ENCODE results near the gene NEUROD6. TPM values are rescaled to one million over a fixed set of nuclear protein-coding genes. Genes with fewer than 3 reads are reported as not detected.

The NEUROD6 gene
- total RNA-seq: not detected

DNA sequence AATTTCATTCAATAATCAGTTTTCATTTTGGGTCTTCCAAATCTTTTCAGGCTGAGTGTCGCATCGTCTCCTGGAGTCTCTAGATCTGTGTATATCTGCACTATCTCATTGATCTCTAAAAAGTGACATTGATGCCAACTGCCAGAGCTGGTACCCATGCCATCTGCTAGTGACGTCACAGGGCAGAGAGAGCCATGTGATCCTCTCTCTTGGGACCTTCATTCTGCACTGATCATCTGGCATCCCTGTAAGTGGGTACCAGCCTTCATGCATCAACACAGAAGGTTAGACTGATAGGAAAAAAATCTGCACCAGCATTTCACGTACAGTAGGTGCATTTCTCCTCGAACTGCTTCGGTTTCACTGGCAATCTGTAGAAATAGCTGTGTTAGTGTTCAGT lies at the start of gene NEUROD6:
TSS of gene NEUROD6 (minus strand) at position 124 of the 400 bp plus-strand sequence. CDS start 1,458 bp downstream, outside the sequence.
- DNase-seq (ENCODE audit: low read depth in 2 of 3, low spot score in 2 of 3): no peak

DNA sequence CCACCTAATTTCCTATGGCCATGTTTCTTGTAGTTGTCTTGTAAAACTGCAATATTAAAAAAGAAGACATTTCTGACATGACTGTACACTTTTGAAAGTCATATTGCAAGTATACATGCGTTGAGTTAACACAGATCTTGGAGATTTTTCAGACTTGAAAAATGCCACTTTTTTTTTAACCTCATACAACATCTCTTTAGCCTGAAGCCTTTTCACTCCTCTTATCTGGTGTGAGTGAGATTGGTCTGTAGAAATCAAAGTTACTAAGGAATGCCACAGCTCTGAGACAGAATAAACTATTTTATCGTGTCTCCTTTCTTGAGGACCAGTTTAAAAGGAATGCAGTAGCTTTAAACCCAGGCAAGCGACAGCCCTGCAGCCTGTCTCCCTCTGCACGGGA lies 43.9 kb upstream of the NEUROD6 start:
- no peak for DNase-seq (ENCODE audit: low read depth in 2 of 3, low spot score in 2 of 3)

DNA sequence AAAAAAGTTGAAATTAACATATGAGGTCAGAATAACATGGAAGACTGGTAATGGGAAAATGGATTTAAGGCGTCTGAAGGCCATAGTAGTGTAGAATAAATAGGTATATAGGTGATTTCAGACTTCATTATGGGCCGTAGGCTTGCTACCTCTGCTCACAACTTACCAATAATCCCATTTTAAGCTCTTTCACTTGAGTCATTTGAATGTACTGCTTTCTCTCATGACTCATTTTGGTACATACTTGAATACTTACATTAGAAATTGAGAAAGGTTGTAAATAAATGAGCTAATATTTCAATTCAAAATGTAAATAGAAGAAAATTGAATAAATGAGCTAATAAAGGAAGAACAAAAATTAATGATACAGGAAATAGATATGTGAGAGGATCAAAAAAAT lies 42.2 kb upstream of the NEUROD6 start:
- DNase-seq (ENCODE audit: low read depth in 2 of 3, low spot score in 2 of 3): no peak

DNA sequence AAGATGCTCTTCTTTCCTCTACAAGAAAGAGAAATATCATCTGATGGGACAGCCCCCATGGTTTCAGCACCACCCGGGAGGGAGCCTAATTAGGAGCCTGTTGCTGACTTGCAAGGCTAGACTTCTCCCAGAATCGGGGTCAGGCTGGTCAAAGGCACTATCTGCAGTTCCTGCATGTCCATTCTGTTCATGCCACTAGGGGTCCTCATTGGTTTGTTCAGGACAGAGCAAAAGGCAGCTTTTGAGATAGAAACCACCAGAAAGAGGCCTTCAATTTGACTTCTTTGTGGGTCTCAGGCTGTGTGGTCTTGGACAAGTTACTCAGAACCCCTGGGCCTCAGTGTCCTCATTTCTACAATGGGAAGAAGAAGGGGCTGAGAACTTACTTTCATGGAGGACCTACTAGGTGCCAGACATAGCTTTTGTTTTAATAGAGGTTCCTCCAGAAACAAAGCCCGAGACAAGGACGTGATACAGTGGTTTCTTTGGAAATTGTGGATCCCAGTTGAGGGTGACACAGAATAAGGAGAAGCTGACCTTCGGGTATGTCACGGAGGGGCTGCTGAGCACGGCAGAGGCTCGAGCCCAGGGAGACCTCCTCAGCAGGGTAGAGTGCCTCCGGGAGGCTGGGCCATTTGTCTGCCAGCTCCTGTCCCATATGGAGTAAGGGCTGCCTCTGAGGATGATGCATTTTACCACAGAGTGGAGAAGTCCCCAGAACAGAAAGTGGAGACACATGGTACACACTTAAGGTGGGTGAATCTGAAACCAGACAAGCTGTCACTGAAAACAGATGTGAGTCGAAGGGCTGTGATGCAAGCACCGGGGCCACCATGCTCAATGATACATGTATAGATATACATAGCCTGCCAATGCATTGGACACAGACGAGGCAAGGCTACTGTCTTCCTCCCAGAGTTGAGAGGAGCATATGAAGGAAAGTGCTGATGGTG lies 33.1 kb upstream of the NEUROD6 start:
- DNase-seq (ENCODE audit: low read depth in 2 of 3, low spot score in 2 of 3): peak in 2 of 3 donors; percentile 34 to 72

DNA sequence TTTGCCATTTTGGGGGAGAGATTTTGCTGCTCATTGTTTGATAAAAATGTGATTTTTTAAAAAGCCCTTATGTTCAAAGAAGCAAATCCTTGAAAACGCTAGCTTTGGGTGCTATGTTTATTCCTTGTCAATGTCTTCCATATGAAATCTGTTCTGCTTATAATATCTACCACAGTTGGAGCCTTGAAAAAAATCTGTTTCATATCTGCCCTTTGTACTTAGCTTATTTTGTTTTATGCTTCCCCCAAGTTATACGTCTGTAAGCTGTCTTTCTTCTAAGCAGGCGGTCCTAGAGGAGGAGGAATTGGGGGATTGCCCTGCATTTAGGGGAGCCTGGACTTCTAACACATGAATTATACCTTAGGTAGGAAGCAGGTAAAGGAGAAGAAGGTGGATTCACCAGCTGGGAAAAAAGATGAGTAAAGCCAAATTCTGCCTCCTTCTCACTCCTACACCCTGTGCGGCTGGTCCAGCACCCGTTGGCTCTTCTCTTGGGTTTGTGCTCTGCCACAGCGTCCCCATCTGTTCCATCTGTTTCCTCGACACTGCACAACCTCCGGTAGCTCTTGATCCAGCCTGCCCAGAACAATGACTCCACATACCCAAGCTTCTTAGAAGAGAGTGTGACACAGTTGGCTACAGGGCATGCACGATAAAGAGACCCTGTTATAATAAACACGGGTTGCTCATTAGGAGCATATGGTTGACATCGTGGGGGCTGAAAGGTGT lies 31.9 kb upstream of the NEUROD6 start:
- no peak for DNase-seq (ENCODE audit: low read depth in 2 of 3, low spot score in 2 of 3)

DNA sequence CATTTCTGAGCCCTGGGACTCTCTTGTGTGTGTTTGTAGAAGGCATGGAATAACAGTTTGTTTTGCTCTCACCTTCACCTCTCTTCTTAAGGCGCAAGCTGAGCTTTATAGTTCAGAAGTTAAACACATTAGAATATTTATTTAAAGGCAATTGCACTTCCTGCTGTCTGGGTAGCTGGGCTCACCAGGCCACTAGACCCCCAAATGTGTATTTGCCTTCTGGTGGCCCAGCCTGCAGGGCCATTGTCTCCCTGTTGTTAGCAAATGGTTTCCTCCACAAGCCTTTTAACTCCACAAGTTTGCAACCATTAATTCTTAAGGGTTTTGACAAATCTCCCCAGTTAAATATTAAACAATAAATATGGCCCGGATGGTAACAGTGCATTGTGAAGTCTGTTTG lies 31.1 kb upstream of the NEUROD6 start:
- DNase-seq (ENCODE audit: low read depth in 2 of 3, low spot score in 2 of 3): no peak

DNA sequence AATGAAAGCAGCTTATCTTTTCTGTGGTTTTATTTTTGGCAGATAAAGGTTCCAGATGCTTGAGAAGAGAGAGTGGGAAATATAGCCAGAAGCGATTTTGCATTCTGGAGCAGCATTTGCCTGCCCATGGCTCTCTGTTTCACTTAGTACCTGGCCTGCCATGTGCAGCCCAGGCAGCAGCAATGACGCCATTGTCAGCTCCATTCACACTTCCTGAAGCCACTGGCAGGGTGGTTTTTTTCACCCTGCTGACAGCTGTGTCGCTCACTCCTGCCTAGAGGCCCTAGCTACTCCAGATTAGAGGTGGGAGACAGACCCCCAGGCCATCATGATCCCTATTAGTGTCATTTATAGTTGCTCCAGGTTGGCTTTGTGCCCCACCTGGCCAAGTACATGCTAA lies 30.1 kb upstream of the NEUROD6 start:
- DNase-seq (ENCODE audit: low read depth in 2 of 3, low spot score in 2 of 3): no peak

DNA sequence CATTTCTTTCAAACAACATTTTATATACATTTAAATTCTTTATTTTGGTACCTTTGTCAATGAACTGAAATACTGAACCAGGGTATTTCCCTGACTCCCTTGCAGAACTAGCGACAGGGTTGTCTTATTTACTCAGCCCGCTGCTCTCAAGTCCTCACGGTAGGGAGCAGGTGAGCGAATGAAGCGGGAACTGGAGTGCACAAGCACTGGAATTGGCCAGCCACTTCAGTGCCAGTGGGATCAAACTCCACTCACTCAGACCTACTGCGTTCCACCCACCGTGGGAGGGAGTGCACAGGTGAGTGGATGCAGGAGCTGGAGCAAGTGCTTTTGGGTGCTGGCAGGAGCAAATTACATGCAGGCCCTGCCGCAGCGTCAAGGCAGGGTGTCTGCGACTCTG lies 28.1 kb upstream of the NEUROD6 start:
- no peak for DNase-seq (ENCODE audit: low read depth in 2 of 3, low spot score in 2 of 3)

DNA sequence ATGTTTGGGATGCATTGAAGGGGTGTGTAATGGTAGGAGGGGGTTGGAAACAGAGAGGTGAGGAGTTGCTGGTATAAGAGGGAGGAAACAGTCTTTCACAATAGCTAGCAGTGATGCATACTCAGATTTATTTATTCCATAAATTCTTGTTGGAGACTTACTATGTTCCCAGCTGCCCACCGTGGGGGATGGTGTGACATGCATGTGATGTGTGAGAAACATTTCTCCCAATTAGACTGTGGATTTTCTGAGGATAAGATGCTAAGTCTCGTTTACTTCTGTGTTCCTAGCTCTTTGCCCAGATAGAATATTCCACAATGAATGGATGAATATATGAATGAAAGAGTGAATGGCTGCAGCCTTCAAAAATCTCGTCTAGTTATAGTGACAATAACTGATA lies 23.0 kb upstream of the NEUROD6 start:
- no peak for DNase-seq (ENCODE audit: low read depth in 2 of 3, low spot score in 2 of 3)

DNA sequence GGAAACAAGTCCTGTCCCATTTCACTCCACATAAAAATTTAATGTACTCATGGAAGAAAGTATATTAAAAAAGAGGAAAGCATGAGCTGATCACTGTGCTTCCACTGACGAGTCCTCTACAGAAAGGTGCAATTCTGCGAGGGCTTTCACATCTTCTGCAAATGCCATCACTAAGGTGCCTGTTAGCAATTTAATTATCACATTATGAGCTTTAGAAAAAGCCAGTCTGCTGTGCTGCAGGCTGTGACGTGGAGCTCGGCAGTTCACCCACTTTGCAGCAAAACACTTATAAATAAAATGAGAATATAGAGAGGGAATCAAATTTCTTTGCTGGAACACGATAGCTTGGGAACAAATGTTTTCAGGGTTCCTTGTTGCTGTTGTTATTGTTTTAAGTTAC lies 22.5 kb upstream of the NEUROD6 start:
- no peak for DNase-seq (ENCODE audit: low read depth in 2 of 3, low spot score in 2 of 3)

DNA sequence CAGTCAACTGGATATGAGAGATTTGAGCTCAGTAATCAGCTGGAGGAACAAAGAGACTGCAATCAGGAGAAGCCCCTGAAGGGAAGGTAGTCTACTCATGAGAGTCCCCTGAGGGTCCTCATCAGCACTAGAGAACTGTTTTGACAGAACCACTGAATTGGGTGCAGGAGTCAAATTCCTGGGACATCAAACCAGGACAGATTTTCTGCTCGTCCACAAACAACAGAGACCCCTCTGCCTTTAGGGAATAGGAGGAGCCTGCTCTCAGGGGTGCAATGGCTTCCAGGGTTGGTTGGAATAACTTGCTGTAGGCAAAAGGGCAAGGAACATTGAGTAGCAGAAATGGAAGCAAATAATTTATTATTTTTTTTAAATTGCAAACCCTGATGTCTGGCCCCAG lies 21.9 kb upstream of the NEUROD6 start:
- no peak for DNase-seq (ENCODE audit: low read depth in 2 of 3, low spot score in 2 of 3)

DNA sequence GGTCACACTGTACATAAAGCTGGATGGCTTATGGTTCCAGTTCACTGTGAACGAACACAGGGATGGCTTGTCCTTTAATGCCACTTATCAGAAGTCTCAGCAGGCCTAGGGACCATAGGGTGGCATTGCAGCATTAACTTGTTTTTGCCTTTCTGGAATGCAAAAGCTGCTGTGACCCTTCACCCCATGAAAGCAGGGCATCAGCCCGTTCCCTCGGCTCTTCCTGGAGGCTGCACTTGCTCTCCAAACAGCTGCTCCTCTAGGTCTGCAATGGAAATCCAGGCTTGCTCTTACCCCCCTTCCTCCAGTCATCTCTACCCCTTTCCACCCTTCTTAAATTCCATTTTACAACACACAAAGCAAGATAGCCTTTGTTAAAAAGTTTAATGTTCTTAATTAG lies 17.9 kb upstream of the NEUROD6 start:
- no peak for DNase-seq (ENCODE audit: low read depth in 2 of 3, low spot score in 2 of 3)

DNA sequence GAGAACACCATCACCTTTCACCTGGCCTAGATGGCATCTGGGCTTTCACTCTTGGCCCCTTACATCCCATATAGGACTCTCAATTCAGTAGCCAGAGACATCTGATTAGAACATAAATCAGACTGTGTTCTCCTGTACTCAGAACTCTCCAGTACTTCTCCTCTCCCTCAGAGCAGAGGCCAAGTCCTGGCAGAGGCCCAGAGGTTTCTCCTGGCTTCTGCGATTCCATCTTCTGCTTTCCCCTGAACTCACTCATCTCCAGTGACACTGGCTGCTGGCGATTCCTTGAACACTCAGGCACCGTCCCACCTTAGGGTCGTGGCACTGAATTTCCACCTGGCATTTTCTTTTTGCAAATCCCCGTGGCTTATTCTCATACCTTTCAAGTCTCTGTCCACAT lies 4.9 kb upstream of the NEUROD6 start:
- DNase-seq (ENCODE audit: low read depth in 2 of 3, low spot score in 2 of 3): no peak

DNA sequence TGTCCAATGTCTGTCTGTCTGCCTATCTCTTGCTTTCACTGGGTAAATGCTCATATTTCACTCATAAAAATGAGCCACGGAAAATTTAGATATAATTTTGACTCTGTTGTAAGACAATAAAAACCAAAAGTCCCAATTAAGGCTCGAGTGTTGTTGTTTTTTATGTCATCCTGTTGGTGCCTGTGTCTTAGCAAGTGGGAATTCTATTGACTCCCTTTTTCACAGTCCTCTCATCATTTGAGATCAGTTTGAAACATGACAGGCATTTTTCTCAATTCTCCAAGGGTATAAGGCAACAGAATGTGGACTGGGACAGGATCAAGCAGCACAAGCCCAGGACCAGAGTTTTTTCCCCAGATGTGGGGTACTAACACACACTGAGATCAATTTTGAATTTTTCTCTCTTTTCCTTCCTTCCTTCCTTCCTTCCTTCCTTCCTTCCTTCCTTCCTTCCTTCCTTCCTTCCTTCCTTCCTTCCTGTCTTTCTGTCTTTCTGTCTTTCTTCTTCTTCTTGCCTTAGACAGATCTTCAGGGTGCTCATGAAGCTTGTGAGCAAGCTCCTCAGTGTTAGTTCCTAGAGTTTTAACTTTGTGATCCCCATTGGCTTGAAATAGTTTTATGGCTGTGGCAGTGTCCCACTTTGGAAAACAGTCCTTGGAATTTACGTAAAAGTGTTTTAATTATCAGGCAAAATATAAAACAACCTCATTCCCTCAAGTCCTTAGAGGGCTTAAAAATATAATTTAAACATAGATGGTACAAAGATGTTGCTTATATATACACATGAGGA lies 3.2 kb upstream of the NEUROD6 start:
- no peak for DNase-seq (ENCODE audit: low read depth in 2 of 3, low spot score in 2 of 3)

DNA sequence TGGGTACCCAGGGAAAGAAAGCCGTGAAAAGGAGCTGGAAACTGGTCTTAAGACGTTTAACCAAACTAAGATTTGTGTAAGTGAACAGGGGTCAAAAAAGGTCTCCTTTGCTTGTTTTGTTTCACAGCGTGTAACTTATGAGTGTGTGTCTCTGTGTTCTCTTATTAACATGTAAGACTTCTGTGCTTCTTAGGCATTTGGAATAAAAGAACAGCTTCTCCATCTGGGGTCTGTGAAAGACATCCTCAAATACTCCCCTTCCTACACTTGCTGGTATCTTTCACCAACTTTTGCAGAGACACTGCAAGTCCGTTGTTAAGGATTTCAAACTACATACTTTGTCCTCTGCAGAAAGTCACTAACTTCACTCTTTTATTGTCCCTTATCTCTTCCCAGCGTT lies 615 bp upstream of the NEUROD6 start:
- no peak for DNase-seq (ENCODE audit: low read depth in 2 of 3, low spot score in 2 of 3)

DNA sequence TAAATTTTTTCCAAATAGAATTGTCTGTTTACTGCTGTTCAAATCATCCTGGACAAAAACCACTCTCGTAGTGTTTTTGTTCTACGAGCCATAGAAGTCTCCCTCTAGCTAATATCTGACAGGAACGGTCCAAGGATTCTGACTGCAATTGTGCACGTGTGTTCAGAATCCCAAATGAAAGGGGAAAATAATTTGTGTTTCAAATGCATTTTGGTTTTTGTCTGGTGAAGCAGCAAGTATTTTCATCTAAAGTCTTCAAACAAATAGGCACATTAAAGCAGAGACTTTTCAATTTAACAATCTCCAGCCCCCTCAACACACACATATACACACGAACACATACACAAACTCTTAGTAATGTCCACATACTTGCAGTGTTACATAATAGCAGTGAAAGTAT lies 475 bp downstream of the NEUROD6 start:
- DNase-seq (ENCODE audit: low read depth in 2 of 3, low spot score in 2 of 3): no peak

DNA sequence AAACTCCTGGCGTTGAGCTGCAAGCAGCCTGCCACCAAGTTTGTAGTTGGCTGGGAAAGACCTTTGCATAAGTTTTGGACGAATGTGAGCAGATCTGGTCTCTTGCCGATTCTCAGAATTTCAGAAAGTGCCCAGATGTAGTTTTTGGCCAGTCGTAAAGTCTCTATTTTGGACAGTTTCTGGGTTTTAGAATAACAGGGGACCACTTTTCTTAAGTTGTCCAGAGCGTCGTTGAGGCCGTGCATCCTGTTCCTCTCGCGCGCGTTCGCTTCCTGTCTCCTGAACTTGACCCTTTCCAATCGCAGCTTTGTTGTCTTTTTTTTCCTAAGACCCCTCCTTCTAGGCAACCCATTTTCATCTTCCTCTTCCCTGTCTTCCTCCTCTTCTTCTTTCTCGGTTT lies 1.8 kb downstream of the NEUROD6 start:
- no peak for DNase-seq (ENCODE audit: low read depth in 2 of 3, low spot score in 2 of 3)

DNA sequence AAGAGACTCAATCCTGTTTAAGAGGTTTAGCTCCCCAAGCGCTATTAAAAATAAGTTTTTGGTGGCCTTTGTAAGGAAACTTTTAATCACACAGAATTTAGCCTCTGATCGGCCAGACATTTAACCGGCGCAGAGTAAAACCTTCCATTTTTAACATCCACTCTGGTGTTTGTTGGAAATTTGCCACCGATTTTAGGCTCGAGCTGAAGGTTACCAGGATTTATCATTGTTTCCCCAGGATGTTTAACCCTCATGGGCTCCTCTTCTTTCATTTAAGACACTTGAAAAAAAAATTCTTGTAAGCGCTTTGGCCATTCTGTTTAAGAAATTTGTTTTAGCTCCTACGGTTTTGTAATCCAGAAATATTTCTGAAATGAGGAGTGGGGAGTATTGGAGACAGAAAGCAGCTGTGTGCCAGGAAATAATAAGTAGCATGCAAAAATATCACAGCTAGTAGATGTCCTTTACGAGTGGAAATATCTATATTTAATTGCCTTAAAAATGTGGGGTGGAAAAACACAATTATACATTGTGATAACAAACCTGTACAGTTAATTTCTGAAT lies 3.4 kb downstream of the NEUROD6 start:
- no peak for DNase-seq (ENCODE audit: low read depth in 2 of 3, low spot score in 2 of 3)

DNA sequence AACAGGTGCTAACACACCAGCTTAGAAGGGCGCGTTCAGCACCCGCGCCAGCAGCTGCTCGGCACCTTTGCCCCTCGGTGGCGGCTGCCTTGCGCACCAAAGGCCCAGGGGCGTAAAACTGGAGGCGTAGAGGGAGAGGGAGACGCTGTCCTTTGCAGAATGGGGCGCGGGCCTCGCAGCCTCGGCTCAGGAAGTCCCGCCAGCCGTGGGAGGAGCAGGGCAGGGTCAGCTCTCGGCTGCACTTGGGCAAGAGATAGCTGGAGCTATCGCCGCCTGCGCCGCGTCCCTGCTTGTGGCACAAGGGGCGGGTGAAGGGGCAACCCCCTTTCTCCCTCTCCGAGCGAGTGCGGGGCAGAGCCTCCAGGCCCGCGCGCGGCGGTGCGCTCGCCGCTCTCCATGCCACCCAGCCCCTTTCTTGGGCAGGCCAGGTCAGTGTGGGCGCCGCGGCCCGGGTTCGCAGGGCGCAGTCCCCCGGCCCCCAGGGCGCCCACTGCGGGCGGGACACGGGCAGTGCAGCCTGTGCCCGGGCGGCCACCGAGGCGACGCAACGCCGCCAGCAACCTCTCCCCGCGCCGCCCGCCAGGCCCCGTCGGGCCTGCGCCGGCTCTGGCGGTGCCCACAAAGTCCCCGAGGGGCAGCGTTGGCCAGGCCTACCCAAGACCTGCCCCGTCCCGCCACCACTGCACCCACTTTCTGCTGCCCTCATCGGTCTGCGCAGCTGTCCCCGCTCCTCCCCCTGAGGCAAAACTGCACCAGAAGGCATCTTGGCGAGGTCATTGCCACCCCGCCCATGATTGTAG lies 4.1 kb downstream of the NEUROD6 start:
- DNase-seq (ENCODE audit: low read depth in 2 of 3, low spot score in 2 of 3): no peak

DNA sequence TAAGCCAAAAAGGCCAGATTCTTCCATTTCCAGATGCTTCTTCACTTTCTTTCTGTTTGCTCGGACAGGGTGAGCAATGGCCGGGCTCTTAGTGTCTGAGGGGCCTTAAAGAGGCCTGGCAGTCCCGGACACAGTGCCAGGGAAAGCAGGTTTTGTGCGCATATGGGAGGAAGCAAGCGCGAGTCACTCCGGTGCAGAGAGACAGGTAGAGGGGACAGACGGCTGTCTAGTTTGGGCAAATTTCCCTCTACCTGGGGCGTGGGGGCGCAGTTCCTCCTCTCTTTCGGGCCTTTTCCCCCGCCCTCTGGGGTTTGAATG lies 4.7 kb downstream of the NEUROD6 start:
- DNase-seq (ENCODE audit: low read depth in 2 of 3, low spot score in 2 of 3): no peak
